Suprapubic skin (tissue), 4 donors: ENCODE measurements around the gene SLC66A2. TPM values are rescaled to one million over a fixed set of nuclear protein-coding genes. Genes with fewer than 3 reads are reported as not detected.

Experiments used
- DNase-seq, 2 donors: peaks; one replicate each; pipeline ENCODE4 v3.0.0-alpha.2; 2019; ENCODE audit warnings: low spot score in 2 of 2
- H3K27ac ChIP-seq: fragments of 200-600 bp; sonication (generic); one replicate; pipeline ENCODE4 v1.5.1; 2019
- H3K27me3 ChIP-seq: fragments of 200-600 bp; sonication (generic); one replicate; pipeline ENCODE4 v1.5.1; 2019
- H3K36me3 ChIP-seq: fragments of 200-600 bp; sonication (generic); one replicate; pipeline ENCODE4 v1.5.1; 2019
- H3K4me1 ChIP-seq: fragments of 200-600 bp; sonication (generic); one replicate; pipeline ENCODE4 v1.5.1; 2019
- H3K4me3 ChIP-seq: fragments of 200-600 bp; sonication (generic); one replicate; pipeline ENCODE4 v1.5.1; 2019; ENCODE audit warnings: mild to moderate bottlenecking
- H3K9me3 ChIP-seq: fragments of 200-600 bp; sonication (generic); one replicate; pipeline ENCODE4 v1.5.1; 2019
- CTCF ChIP-seq, 2 donors: fragments of 200-600 bp in 1 of 2; fragments of 450-650 bp in 1 of 2; sonication (generic) in 1 of 2; IDR thresholded peaks; one replicate each; pipeline ENCODE4 v1.5.1; 2016 to 2019; ENCODE audit warnings: antibody characterized with exemption in 2 of 2, mild to moderate bottlenecking in 1 of 2, moderate library complexity in 1 of 2
- EP300 ChIP-seq: sonication (generic); formaldehyde crosslinking; IDR thresholded peaks from one replicate; pipeline ENCODE4 v1.6.1; 2017; ENCODE audit warnings: antibody characterized with exemption
- POLR2A ChIP-seq, 2 donors: fragments of 450-650 bp; IDR thresholded peaks; one replicate each; pipeline ENCODE4 v1.6.1; 2017; ENCODE audit warnings: antibody characterized with exemption in 2 of 2, mild to moderate bottlenecking in 2 of 2, moderate library complexity in 2 of 2
- POLR2AphosphoS5 ChIP-seq, 3 donors: sonication (generic); formaldehyde crosslinking; IDR thresholded peaks; one replicate each; pipeline ENCODE4 v1.6.1; 2017; ENCODE audit warnings: antibody characterized with exemption in 3 of 3
- WGBS: methylation state at CpG from one replicate; pipeline ENCODE4 v1.1.5; 2018; 5-methylcytosine and 5-hydroxymethylcytosine counted together
- total RNA-seq, 4 donors: library from RNA; depleted of rRNA; stranded (reverse); fragments of >200 nt; gene quantifications; one replicate each; pipeline ENCODE4 v1.1.0, GENCODE V29; 2016

SLC66A2 gene
- total RNA-seq, 4 donors from 2014 or later, result 53.4 to 84.7 (median 79.3) TPM

- peak; percentile 42 to 65 for DNase-seq
- no peaks in the 10 kb centered on the region for H3K9me3 ChIP-seq
- no peaks in the 10 kb centered on the region for H3K27me3 ChIP-seq
- H3K4me1 ChIP-seq, result peaks cover 74% of the 10 kb centered on the region
- TF ChIP-seq CTCF (IDR thresholded peaks at IDR 0.05) (no peak), EP300 (no peak), POLR2A (IDR thresholded peaks at IDR 0.05) (no peak), POLR2AphosphoS5 (IDR thresholded peaks at IDR 0.05) (no peak)
- no peak overlapping the region for H3K4me3 ChIP-seq
- WGBS, result 87% methylated on average over 6 of the region's 16 CpGs
- H3K36me3 ChIP-seq, result peaks cover 41% of the 10 kb centered on the region
- H3K27ac ChIP-seq, result peak overlapping the region; percentile 55
These were observed 9.9 kb downstream of the SLC66A2 start for GRCh38 chr18:79941473-79942119.

- DNase-seq, result peak; percentile 50 to 67
- TF ChIP-seq CTCF (IDR thresholded peaks at IDR 0.05), result no peak
- no peak for TF ChIP-seq POLR2AphosphoS5 (IDR thresholded peaks at IDR 0.05)
- Histone ChIP-seq H3K36me3 (peaks cover 46% of the 10 kb centered on the region), H3K4me1 (peaks cover 68% of the 10 kb centered on the region), H3K9me3 (no peaks in the 10 kb centered on the region), H3K27me3 (no peaks in the 10 kb centered on the region), H3K27ac (peak overlapping the region; percentile 55), H3K4me3 (no peak overlapping the region)
- WGBS, result 88% methylated on average over 13 of the region's 17 CpGs
These were observed 10.5 kb downstream of the SLC66A2 start for GRCh38 chr18:79940814-79941472.

DNA sequence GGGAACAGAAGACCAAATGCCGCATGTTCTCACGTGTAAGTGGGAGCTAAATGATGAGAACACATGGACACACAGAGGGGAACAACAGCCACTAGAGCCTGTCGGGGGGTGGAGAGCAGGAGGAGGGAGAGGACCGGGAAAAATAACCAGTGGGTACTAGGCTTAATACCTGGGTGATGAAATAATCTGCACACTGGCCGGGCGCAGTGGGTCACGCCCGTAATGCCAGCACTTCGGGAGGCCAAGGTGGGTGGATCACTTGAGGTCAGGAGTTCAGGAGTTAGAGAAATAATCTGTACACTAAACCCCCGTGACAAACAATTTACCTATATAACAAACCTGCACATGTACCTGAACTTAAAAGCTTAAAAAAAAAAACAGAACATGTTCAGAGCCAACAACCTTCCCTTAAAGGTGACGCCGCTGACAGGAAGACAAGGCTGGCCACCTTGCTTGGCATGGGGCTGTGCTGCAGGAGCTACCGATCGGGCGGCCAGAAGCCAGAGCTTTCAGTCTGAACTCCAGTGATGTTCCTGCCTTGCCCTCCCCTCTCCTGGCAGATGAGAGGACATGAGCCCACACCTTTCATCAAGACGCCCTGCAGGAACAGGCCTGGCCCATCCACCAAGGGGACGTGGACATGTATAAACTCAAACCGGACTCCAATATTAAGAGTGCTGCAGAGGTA, 11.2 kb downstream of the SLC66A2 start:
- peak; percentile 53 to 72 for DNase-seq
- WGBS, result 90% methylated on average over 18 of the region's 18 CpGs
- Histone ChIP-seq H3K27me3 (no peaks in the 10 kb centered on the region), H3K9me3 (no peaks in the 10 kb centered on the region), H3K4me1 (peaks cover 61% of the 10 kb centered on the region), H3K27ac (peak overlapping the region; percentile 55), H3K4me3 (no peak overlapping the region), H3K36me3 (peaks cover 49% of the 10 kb centered on the region)
- no peak for TF ChIP-seq POLR2A (IDR thresholded peaks at IDR 0.05)
- TF ChIP-seq EP300, result no peak
- TF ChIP-seq POLR2AphosphoS5 (IDR thresholded peaks at IDR 0.05), result no peak

- H3K27ac ChIP-seq, result peak overlapping the region; percentile 65
- no peaks in the 10 kb centered on the region for H3K9me3 ChIP-seq
- H3K4me3 ChIP-seq, result no peak overlapping the region
- H3K4me1 ChIP-seq, result peaks cover 49% of the 10 kb centered on the region
- H3K27me3 ChIP-seq, result no peaks in the 10 kb centered on the region
- no peak for TF ChIP-seq CTCF (IDR thresholded peaks at IDR 0.05)
- peak in 1 of 3 donors; percentile 46 for TF ChIP-seq POLR2AphosphoS5 (IDR thresholded peaks at IDR 0.05)
- DNase-seq, result peak; percentile 23 to 37
- WGBS, result 47% methylated on average over 5 of the region's 5 CpGs
- peaks cover 58% of the 10 kb centered on the region for H3K36me3 ChIP-seq
These were observed 12.4 kb downstream of the SLC66A2 start for GRCh38 chr18:79939096-79939495.

GRCh38 chr18:79938196-79938595, 13.3 kb downstream of the SLC66A2 start:
- TF ChIP-seq POLR2AphosphoS5 (IDR thresholded peaks at IDR 0.05) (no peak), EP300 (no peak), POLR2A (IDR thresholded peaks at IDR 0.05) (no peak), CTCF (IDR thresholded peaks at IDR 0.05) (no peak)
- DNase-seq, result peak; percentile 20 to 38

More at GRCh38 chr18:79938196-79938595, 13.3 kb downstream of the SLC66A2 start:
- 87% methylated on average over 9 of the region's 9 CpGs for WGBS
- peak overlapping the region; percentile 65 for H3K27ac ChIP-seq
- no peaks in the 10 kb centered on the region for H3K27me3 ChIP-seq
- peaks cover 40% of the 10 kb centered on the region for H3K4me1 ChIP-seq
- H3K36me3 ChIP-seq, result peaks cover 66% of the 10 kb centered on the region
- no peak overlapping the region for H3K4me3 ChIP-seq
- H3K9me3 ChIP-seq, result peaks cover 5% of the 10 kb centered on the region
